Measurements from ENCODE around the gene NPTXR.
"Not testable (repeated sequence)": the region's sequence is repeated elsewhere in the genome, so short reads cannot be mapped to it uniquely, and the experiment has no call there.

Gene NPTXR

DNA sequence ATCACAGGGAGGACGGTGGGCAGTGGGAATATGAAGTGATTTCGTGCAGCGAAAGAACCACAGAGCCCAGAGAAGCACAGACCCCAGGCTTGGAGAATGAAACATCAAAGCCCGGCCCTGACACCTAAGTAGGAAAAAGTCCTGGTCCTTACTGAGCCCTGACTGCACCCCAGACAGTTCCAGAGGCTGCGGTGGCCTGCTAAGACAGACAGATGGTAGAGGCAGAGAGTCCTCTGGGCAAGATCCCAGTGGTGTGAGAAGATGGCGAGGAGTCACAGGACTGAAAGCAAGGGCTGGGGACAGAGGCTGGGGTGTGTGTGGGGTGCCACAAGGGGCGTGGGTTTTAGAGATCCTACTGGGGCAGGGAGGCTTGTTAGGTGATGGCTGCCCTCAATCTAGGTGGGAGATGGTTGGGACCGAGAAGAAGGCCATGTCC is 24.5 kb upstream of the NPTXR start:
- DNase-seq = no peak

GRCh38 chr22:38867471-38868285 is 23.9 kb upstream of the NPTXR start:
- DNase-seq = no peak

DNA sequence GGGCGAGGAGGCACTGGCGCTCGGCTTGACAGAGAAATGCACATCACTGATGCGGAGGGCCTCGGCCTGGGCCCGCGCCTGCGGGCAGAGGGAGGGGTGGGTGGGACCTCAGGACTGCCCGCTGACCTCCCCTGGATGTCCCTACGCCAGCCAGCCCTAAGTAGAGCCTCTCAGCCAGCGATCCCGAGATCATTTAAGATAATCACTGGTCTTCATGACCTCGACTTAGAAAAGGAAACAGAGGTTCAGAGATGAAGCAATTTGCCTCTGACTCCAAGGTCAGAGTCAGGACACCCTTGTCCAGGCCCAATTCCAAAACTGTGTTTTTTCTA is 23.3 kb upstream of the NPTXR start:
- no peak for DNase-seq

DNA sequence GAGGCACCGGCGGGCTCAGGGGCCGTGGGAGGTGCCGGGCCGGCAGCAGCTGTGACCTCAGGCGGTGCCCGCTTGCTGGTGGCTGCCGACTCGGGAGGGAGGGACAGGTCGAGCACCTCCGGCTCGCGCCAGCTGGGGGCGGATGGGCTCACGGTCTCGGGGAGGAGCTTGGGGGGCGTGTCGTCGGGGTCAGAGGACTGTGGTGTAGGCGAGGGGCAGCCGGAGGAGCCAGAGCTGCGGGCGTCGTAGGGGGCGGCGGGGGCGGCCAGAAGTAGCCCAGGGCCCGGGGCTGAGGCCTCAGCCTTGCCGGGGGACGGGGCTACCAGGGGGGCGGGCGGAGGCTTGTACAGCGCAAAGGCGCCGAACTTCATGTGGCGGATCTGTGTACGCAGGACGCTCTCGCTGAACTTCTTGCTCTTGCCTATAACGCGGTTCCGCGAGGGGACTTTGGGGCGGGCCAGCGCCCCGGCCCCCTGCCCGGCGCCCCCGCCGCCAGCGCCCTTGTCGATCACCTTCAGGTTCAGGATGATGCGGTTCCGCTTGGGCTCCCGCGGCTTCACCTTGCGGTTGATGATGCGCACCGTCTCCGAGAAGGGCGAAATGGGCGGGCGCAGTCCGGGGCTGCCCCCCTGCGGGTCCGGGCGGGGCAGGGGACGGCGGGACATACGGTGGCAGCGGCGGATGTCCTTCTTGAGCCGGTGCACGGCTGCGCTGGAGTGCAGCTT is 22.7 kb upstream of the NPTXR start:
- DNase-seq = no peak

DNA sequence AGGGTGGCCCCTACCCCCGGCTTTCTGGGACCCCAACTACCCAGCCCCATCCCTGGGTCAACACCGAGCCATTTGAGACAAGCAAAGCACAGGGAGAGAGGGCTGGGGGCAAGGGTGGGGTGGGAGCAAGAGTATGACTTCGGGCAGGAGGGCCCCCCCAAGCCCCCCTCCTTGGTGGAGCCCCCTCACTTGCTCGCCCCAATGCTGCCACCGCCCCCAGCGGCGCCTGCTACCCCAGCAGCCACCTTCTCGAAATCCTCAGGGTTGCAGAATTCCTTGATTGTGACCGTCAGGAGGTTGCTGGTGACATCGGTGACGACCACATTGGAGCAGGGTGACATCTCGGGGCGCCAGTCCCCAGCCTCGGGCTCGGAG is 22.2 kb upstream of the NPTXR start:
- DNase-seq = no peak

DNA sequence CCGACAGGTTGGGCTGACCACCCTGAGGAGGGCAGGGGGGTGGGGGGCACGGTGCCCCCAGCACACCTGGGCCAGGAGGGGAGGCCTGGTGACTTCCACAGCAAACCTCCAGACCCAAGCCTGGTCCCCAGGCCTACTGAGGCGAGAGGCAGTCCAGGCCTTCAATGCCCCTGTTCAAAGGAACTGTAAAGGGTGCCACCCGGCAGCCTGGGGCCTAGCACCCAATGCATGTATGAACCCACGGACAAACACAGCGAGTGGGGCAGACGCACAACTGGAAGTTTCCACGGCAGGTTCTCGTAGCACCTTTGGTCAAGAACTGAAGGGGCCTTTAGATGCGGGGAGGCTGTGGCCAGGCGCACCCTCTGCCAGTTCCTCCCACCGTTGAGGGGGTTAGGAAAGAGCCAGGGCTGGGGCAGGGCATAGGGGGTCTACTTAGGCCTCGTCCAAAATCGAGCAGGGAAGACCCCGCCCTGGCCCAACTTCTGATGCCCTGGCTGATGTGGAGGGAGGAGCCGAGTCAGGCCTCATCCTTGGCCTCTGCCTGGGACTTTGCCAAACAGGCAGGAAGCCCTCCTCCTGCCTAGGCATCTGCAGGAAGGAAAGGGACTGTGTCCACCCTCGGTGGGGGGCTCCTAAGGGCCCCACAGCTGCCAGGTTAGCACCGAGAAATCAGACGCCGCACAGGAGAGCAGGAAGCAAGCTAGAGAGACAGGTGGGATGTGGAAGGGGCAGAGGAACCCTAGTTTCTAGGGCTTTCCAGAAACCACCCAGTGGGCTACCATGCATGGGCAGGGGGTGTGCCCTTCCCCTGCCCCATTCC is 21.6 kb upstream of the NPTXR start:
- no peak for DNase-seq

- DNase-seq = no peak
These were observed 20.7 kb upstream of the NPTXR start for GRCh38 chr22:38864361-38865191.

DNA sequence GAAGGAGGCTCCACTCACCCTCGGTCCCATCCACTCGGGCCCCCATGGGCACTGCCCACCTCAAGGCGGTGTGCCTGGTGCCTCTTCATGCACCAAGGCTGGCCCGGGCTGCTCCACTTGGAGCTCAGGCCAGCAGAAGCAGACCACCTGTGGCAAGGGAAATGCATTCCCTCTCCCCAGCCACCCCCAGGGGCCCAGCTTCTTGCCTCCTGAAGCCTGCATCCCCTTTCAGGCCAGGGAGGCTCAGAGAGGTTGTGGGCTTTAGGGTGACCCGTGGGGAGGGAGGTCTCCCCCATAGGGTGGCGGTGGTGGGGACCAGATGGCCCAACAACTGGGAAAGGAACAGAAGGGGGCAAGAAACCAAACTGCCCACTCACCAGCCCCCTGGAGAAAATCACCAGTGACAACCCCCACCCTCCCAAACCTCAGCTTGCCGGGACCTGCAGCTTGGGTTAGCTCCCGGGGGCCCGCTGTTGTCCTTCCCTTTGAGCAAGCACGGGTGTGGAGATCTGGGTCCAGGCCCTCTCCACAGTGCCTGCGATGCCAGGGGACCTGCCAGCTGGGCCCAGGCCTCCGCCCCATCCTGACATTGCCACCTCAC is 19.8 kb upstream of the NPTXR start:
- DNase-seq = no peak

DNA sequence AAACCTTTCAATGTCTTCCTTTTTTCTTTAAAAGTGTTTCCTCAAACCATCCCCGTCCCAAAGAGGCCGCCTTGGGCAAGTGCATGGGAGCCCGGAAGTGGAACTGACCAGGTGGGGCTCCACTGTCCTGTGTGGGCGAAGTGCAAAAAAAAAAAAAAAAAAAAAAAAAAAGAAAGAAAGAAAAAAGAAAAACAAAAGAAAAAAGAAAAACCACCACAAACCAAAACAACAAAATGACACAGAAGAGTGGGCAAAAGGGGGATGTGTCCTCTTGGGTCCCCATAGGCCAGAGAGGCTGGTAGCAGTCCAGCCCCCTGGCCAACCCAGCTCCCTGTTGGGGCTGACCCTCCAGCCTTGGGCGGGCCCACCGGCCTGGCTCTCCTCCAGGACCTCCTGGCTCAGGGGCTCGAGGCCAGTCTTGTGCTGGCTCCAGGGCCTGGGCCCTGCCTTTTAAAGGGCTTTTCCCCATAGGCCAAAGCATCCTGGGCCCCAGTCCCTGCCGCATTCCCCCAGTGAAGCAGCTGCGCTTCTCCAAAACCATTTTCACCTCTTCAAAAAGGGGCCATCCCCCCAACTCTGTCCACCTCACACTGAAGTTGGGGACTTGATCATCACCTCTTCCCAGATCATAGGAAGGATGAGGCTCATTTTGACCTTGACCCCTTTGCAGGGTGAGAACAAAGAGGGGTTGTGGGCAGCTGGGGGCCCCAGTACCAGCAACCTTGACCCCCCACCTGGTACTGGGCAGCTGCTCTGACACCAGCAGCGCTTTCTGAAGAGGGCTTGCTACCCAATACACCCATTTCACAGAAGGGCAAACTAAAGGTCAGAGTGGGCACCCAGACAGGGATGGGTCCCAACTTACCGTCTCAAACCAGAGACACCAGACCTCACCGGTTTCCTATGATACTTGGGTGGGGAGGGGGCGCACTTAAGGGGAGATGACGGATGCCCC is 18.8 kb upstream of the NPTXR start:
- no peak for DNase-seq

DNA sequence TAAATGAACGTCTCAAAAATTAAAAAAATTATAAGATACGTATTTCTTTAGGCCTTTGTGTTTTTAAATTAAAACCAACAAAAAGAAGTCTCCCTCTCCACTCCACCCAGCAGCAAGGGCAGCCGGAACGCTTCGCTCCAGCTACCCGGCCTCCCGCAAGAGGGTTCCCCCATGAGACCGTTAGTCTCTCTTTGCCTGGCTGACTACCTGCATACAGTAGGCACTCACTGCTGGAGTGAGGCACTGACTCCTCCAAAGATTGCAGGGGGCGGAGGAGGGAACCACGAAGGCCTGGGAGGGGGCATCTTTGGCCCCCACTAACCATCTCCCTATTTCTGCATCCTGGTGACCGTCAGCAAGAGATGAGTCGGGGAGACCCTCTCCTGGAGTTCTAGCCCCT is 18.1 kb upstream of the NPTXR start:
- no peak for DNase-seq

DNA sequence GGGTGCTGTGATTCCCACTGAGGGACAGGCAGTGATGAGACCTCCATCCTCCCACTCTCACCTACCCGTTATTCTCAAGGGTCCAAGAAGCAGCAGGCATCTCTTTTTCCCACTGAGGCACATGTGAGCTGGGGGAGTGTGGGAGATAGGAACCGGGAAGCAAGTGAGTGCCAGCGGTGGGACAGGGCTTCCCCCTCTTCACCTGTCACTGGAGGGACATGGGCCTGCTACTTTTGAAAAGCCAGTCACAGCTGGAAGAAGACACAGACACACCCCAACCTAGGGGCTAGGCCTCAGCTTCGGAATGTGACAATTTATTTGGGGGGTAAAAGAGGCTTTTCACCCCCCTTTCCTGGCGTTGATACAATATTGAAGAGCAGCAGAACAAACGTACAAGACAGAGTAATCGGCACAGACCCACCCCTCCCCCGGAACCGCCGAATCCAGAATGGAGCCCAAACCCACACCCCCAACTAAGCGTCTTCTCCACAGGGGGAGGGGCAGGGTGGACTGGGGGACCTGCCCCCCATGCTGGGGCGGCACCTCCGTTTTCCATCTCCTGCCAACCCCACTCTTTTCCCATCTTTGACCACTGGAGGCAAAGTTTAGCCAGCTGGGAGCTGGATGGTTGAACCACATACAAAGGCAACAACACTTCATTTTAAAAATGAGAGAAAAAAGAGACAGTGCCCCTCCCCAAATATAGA is 17.5 kb upstream of the NPTXR start:
- DNase-seq = no peak

- no peak for DNase-seq
These were observed 16.7 kb upstream of the NPTXR start for GRCh38 chr22:38860283-38861169.

- no peak for DNase-seq
These were observed 15.9 kb upstream of the NPTXR start for GRCh38 chr22:38859581-38860282.

DNA sequence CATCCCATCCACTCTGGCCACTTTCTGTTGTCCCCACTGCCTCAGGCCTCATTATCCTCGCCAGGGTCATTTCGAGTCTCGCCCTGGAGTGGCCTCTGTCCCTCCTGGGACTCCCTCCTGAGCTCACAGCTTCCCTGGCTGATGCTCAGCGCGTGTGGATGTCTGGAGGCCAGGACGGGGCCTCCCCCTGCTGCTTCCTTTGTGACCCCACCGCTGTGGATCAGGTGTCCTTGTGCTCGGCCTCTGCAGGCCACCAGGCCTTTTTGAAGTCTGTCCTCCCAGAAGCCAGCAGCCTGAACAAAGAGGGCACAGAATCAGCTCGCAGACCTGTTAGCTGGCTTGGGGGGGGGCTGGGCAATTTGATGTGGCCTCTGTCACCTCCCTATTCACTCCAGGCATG is 14.7 kb upstream of the NPTXR start:
- DNase-seq = no peak

- not testable (repeated sequence) for DNase-seq
These were observed 10.6 kb upstream of the NPTXR start for GRCh38 chr22:38854476-38854875.

DNA sequence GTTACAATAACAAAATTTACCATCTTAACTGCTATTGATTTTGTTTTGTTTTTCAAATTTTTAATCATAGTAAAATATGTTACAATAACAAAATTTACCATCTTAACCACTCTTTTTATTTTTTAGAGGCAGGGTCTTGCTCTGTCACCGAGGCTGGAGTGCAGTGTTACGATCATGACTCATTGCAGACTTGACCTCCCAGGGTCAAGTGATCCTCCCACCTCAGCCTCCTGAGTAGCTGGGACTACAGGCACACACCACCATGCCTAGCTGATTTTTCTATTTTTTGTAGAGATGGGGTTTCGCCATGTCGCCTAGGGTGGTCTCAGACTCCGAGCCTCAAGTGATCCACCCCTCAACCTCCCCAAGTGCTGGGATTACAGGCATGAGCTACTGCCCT is 10.1 kb upstream of the NPTXR start:
- not testable (repeated sequence) for DNase-seq

DNA sequence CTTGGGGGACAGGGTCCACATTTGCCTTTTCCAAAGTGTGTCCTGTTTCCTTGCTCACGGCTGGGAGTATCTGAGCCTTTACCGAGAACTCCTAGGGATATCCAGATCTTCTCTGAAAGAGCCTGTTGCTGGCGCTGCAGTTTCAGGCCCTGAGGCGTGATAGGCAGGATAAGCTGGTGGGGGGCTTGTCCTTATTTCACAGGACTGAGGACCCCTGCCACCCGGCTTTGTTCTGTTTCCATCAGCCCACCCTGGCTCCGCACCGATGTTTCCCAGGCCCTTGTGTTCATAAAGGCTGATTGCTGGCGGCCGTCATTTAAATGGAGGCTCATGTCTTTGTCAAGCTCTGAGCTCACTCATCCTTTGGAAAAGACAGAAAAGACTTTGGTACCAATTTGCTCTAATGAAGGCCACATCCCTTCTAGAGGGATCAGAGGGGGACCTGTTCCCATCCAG is 9.4 kb upstream of the NPTXR start:
- no peak for DNase-seq

- DNase-seq = no peak
These were observed 8.7 kb upstream of the NPTXR start for GRCh38 chr22:38852522-38852921.
